MM.1S (cell line): Measurements from ENCODE around the gene RRN3.
"Not testable (repeated sequence)": the region's sequence is repeated elsewhere in the genome, so short reads cannot be mapped to it uniquely, and the experiment has no call there.

Experiments
- EZH2 ChIP-seq: fragments of 300-600 bp; sonication (generic); optimal IDR thresholded peaks from 2 replicates; pipeline ENCODE3; 2017; ENCODE audit warnings: low read depth, mild to moderate bottlenecking, antibody characterized with exemption, low read length, mixed read lengths
- TF ChIP-seq, protein P1 (sequence below): fragments of 300-600 bp; sonication (generic); IDR thresholded peaks from 2 replicates; pipeline ENCODE4 v1.5.1; 2016; ENCODE audit warnings: antibody characterized with exemption, low read length, mixed read lengths

GRCh38 chr16:15137514-15137913, 43.4 kb upstream of the RRN3 start:
- TF ChIP-seq, protein P1, sequence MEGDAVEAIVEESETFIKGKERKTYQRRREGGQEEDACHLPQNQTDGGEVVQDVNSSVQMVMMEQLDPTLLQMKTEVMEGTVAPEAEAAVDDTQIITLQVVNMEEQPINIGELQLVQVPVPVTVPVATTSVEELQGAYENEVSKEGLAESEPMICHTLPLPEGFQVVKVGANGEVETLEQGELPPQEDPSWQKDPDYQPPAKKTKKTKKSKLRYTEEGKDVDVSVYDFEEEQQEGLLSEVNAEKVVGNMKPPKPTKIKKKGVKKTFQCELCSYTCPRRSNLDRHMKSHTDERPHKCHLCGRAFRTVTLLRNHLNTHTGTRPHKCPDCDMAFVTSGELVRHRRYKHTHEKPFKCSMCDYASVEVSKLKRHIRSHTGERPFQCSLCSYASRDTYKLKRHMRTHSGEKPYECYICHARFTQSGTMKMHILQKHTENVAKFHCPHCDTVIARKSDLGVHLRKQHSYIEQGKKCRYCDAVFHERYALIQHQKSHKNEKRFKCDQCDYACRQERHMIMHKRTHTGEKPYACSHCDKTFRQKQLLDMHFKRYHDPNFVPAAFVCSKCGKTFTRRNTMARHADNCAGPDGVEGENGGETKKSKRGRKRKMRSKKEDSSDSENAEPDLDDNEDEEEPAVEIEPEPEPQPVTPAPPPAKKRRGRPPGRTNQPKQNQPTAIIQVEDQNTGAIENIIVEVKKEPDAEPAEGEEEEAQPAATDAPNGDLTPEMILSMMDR = not testable (repeated sequence)
- not testable (repeated sequence) for TF ChIP-seq EZH2
